WERI-Rb-1 (cell line): Measurements from ENCODE around the gene KSR2.
"Not testable (repeated sequence)": the region's sequence is repeated elsewhere in the genome, so short reads cannot be mapped to it uniquely, and the experiment has no call there.

Experiments
- DNase-seq: peaks from one replicate; pipeline ENCODE4 v3.0.0-alpha.2; 2020
- H3K27ac ChIP-seq: fragments of 250-450 bp; sonication (Bioruptor Pico); 2 replicates; pipeline ENCODE4 v1.5.1; 2020; ENCODE audit warnings: mild to moderate bottlenecking, moderate library complexity
- H3K27me3 ChIP-seq: fragments of 250-450 bp; sonication (Bioruptor Pico); 2 replicates; pipeline ENCODE4 v1.5.1; 2021; ENCODE audit warnings: mild to moderate bottlenecking, low read depth, moderate library complexity; ENCODE audit not compliant: insufficient read depth, severe bottlenecking
- H3K36me3 ChIP-seq: fragments of 250-450 bp; sonication (Bioruptor Pico); 2 replicates; pipeline ENCODE4 v1.5.1; 2020; ENCODE audit warnings: mild to moderate bottlenecking, moderate library complexity
- H3K4me3 ChIP-seq: 2 replicates; pipeline ENCODE4 v1.5.1; 2011; ENCODE audit warnings: low read depth, mild to moderate bottlenecking, control low read depth, low read length
- H3K9me3 ChIP-seq: fragments of 250-450 bp; sonication (Bioruptor Pico); 2 replicates; pipeline ENCODE4 v1.5.1; 2021; ENCODE audit warnings: mild to moderate bottlenecking, moderate library complexity; ENCODE audit not compliant: severe bottlenecking
- CTCF ChIP-seq: IDR thresholded peaks from 2 replicates; pipeline ENCODE4 v1.5.1; 2011; ENCODE audit warnings: low read depth, mild to moderate bottlenecking, control low read depth, inconsistent platforms, low read length

Gene KSR2

GRCh38 chr12:117897372-117898161, 71.2 kb downstream of the KSR2 start:
- Histone ChIP-seq H3K27ac (no peak overlapping the region), H3K4me3 (no peak overlapping the region), H3K36me3 (no peaks in the 10 kb centered on the region), H3K9me3 (peaks cover 3% of the 10 kb centered on the region), H3K27me3 (no peaks in the 10 kb centered on the region)
- TF ChIP-seq CTCF = no peak
- DNase-seq = no peak

- Histone ChIP-seq H3K4me3 (no peak overlapping the region), H3K36me3 (no peaks in the 10 kb centered on the region), H3K9me3 (peaks cover 3% of the 10 kb centered on the region), H3K27me3 (no peaks in the 10 kb centered on the region), H3K27ac (no peak overlapping the region)
- no peak for TF ChIP-seq CTCF
- no peak for DNase-seq
Observed at GRCh38 chr12:117896009-117896408, 72.8 kb downstream of the KSR2 start.

GRCh38 chr12:117892441-117892840, 76.3 kb downstream of the KSR2 start:
- H3K27ac ChIP-seq = no peak overlapping the region
- DNase-seq = no peak
- H3K36me3 ChIP-seq = no peaks in the 10 kb centered on the region
- H3K9me3 ChIP-seq = no peaks in the 10 kb centered on the region
- no peak for TF ChIP-seq CTCF
- no peak overlapping the region for H3K4me3 ChIP-seq
- peaks cover 4% of the 10 kb centered on the region for H3K27me3 ChIP-seq

- H3K4me3 ChIP-seq, H3K27ac ChIP-seq, H3K9me3 ChIP-seq, H3K36me3 ChIP-seq, H3K27me3 ChIP-seq, DNase-seq: not testable (repeated sequence)
Observed at GRCh38 chr12:117891265-117891664, 77.5 kb downstream of the KSR2 start.

- TF ChIP-seq CTCF = no peak
- Histone ChIP-seq H3K9me3 (no peaks in the 10 kb centered on the region), H3K27me3 (peaks cover 4% of the 10 kb centered on the region), H3K4me3 (no peak overlapping the region), H3K27ac (no peak overlapping the region), H3K36me3 (no peaks in the 10 kb centered on the region)
- DNase-seq = no peak
Observed at GRCh38 chr12:117890644-117891043, 78.1 kb downstream of the KSR2 start.

GRCh38 chr12:117890137-117890536, 78.7 kb downstream of the KSR2 start:
- DNase-seq = no peak
- TF ChIP-seq CTCF = 0 out of 2 replicates have a peak, but pooled peaks have one; percentile 29
- Histone ChIP-seq H3K27ac (no peak overlapping the region), H3K4me3 (no peak overlapping the region), H3K36me3 (no peaks in the 10 kb centered on the region), H3K9me3 (no peaks in the 10 kb centered on the region), H3K27me3 (peaks cover 4% of the 10 kb centered on the region)
